ENCODE data around the gene AGPAT3.

- no peak for TF ChIP-seq CTCF (IDR thresholded peaks at IDR 0.05)
- TF ChIP-seq POLR2A (IDR thresholded peaks at IDR 0.05): no peak
These were observed 66.5 kb downstream of the AGPAT3 start for GRCh38 chr21:43931489-43931888.
